ENCODE measurements around the gene PPARA.

Gene PPARA

DNA sequence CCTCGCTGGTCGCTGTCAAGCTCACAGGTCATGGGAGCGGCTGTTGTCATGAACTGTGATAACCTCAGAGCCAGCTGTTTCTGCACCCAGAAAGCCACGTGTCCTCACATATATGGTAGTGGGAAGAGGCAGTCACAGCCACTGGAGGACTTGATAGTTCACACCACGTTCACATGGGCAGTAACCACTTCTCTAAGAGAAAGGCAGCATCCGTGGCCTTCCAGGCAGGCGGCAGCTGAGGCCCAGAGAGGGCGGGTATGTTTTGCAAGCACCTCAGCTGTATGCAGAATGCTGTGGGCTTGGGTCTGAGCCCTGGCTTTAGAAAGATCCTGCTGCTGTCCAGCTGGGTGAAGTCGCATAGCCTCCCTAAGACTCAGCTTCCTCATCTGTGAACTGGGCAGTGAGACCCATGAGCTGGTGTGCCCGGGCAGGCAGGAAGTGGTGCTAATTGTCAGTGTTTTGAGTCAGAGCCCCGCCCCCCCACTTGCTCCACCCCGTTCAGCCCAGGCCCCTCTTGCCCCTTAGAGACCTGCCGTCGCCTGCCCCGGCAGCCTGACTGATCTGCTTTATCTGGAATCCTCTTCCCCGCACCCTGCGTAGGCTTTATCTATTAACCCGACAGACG, 130.8 kb downstream of the PPARA start:
- no peak for DNase-seq

DNA sequence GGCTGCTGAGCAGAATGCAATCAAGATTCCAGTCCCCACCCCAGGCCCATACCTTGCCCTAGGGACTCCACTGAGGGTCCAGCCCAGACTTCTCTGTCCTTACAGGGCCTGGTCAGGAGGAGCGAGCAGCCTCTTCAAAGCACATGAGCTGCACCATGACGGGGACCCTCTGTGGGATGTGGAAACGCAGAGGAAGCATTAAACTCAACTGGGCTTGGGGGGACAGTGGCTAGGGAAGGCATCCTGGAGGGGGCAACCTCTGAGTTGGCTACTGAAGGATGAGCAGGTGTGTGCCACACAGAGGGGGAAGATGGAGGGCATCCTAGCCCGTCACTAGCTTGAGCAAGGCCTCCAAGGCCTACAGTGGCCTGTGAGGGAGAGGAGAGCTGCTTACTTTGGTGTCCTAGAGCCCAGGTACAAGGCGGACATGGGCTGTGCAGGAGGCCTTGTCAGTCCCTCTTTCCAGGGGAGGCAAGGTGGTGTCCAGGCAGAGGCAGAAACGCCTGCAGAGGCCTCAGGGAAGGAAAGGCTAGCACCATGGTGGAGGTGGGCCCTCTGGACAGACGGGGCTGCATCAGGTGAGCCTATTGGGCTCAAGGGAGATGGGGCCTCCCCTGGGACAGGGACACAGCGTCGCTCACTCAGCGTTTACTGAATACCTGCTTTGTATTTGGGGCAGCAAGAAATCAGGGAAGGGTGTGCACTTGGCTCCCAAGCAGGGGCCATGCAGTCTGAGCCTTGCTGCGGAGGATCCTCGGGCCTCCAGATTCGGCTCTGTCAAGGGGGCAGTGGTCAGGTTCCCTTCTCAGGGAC, 131.7 kb downstream of the PPARA start:
- DNase-seq, result no peak

DNA sequence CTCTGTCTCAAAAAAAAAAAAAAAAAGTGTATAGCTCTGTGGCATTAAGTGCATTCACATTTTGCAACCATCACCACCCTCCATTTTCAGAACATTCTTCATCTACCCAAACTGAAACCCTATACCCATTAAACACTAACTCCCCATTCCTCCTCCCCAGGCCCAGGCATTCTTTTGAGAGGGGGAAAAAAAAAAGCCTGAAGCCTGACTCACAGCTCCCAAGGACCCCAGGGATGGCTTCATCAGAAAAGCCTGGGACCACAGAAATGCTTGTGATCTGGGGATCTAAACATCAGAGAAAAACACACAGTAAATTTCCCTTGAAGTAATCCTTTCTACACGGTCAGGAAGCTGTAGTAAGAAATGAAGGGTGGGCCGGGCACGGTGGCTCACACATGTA, 135.7 kb downstream of the PPARA start:
- DNase-seq, result no peak

DNA sequence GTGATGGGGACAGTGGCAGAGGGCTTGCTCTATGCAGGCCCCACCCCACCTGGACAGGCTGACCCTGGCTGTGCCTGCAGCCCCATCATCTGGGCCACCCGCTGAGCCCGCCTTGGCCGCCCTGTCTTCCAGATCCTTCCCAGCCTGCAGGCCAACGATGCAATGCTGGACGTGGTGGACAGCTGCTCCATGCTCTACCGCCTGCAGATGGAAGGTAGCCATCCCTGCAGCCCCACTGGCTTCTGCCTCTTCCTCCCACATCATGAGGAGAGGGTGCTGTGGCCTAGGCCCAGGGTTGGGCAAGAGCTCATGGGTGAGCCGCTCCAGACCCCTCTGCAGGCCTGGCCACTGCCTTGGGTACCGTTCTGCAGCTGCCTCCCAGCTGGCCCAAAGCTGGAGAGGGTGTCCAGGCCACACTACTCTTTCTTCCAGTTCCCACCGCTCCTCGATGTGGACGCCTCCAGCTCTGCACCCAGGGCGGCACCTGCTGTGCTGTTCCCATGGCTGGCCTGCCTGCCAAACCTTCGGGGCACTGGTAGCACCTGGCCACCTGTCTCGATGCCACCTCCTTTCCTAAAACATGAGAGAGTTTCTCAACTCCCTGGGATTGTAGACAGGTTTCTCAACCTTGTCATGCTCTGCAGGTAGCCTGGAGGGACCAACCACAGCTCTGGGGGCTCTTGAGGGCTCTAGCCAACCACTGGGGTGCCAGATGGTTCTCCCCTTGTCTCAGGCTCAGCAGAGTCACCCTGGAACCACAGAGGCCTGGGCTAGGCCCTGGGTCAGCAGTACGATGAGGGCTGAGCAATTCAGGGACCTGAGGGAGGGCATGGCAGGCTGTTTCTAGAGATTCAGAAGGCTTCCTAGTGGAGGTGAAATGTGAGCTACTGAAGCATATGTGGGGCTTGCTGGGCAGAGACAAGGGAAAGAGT, 136.9 kb downstream of the PPARA start:
- DNase-seq, result no peak

DNA sequence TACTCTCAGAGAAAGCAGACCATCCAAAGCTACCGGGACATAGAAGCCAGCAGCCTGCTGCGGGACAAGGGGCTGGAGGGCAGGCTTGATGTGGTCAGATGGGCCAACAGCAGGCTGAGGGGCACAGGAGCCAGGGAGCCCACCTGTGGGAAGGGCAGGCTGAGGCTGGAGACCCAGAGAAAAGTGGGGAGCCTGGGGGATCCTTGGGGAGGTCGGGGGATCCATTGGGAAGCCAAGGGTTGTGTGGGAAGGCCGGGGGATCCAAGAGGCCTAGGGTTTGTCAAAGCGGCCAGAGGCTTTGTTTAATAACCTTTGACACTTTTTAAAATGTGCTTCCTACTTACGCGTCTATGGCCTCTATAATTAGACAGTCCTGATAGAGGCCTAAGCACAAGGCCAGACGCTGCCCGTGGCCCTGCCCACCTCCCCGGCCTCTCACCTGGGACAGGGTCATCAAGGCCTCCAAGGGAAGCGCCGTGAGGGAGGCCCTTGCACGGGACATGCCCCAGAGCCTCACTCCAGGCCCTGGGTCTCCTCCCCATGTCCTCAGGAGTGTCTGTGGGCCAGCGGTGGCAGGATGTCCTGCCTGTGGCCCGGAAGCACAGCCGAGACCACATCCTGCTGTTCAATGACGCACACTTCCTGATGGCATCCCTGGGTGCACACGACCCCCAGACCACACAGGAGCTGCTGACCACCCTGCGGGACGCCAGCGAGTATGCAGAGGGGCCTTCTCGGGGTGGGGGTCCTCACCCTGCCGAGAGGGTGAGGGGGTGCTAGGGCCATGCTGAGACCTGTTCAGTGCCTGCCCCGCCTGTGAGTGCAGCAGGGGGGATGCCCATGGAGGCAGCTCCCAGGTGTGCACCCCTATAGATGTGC, 137.8 kb downstream of the PPARA start:
- no peak for DNase-seq

DNA sequence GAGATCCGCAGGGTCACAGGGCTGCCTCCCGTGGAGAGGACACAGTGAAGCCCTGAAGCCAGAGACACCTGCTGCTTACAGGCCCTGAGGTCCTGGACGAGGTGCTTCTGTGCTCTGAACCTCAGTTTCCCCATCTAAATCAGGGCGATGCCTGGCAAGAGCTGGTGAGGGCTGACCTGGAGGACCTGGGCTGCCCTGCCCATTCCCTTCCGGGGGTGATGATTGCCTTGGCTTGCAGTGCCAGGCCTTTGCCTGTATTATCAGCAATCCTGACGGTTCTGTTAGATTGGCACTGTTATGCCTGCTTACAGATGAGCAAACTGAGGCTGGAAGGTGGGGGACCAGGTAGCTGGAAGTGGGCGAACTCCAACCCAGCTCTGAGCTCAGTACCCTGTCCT, 138.5 kb downstream of the PPARA start:
- DNase-seq, result no peak

DNA sequence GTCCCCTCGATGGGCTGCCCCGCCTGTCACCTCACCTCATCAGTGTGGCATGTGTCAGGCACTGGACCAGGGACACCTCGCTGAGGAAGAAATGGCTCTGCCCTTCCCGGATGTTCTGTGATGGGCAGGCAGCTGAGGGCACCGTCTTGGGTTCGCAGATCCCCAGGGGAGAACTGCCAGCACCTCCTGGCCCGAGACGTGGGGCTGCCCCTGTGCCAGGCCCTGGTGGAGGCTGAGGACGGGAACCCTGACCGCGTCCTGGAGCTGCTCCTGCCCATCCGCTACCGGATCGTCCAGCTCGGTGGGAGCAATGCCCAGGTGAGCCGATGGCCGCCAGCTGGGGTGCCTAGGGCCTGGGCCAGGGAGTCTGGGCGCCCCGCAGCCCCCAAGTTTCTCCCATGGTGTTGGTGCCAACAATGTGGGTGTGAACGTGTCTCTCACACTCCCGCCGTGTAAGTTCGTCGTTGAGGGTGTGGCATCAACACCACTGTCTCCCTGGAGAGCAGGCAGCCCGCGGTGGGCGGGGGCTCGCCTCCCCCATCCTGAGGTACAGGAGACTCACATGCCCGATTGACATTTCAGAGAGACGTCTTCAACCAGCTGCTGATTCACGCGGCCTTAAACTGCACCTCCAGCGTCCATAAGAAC, 139.0 kb downstream of the PPARA start:
- no peak for DNase-seq

DNA sequence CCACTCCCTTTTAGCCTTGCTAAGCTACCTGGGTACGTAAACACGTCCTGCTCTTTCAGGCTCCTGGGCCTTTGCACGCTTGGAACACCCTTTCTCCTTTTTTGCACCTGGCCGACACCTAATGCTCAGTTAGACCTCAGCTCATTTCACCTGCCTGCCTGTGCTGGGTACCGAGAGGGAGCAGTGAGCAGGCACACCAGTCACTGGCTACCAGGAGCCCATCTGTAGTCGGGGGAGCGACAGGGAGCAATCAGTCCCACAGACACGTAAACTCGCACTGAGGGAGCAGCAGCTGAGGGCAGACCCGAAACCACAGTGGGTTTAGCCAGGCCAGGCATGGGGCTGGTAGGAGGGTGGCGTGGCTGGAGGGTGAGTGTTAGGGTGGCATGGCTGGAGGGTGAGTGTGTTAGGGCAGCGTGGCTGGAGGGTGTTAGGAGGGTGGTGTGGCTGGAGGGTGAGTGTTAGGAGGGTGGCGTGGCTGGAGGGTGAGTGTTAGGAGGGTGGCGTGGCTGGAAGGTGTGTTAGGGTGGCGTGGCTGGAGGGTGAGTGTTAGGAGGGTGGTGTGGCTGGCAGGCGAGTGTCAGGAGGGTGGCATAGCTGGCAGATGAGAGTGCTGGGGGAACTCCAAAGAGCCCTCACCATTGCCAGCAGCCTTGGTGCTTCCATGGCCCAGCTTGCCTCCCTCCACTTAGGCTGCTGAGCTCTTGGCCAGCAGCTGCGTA, 140.0 kb downstream of the PPARA start:
- DNase-seq, result no peak

DNA sequence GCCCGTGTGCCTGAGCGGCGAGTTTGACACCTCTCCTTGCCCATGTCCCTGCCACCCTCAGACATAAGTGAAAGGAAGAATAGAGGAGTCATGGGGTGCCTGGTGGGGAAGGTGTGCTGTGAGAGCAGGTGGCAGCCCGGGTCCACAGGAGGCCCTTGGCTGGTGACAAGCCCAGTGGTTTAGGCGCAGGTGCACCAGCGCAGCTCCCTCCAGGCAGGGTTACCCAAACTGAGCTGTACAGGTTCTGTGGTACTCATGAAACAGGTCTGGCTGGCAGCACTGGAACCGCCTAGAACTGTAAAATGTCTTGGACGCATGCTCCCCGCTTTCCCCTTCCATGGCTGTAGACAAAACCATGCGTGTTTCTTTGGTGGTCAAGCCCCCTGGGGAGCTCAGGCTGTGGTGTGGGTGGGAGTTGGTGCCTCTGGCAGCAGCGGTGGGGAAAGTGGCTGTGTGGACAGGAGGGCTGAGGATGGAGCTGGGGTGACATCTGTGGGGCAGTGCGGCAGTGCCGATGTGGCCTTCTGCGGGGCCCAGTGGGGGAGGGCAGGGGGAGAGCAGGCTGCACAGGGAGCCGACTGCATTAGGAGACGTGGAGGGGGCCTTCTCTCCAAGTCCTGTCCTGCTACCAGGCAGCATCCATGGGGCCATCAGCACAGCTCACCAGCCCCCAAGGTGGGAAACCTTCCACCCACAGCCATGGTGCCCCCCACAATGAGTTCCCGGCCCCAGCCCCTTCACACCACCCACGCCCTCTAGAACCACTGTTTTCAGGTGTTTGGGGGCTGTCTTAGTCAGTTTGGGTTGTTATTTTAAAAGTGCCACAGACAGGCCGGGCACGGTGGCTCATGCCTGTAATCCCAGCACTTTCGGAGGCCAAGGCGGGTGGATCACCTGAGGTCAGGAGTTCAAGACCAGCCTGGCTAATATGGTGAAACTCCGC, 140.8 kb downstream of the PPARA start:
- DNase-seq, result no peak

DNA sequence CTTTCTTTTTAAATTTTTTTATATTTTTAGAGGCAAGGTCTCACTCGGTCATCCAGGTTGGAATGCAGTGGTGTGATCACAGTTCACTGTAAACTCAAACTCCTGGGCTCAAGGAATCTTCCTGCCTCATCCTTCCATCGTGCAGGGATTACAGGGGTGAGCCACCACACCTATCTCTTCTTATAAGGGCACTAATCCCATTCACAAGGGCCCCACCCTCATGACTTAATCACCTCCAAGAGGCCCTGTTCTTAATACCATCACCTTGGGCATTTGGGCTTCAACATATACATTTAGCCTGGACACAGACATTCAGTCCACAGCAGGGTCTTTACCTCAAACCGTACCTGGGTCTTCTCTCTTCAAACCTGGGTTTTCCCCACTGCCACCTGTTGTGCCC, 141.8 kb downstream of the PPARA start:
- DNase-seq, result no peak

DNA sequence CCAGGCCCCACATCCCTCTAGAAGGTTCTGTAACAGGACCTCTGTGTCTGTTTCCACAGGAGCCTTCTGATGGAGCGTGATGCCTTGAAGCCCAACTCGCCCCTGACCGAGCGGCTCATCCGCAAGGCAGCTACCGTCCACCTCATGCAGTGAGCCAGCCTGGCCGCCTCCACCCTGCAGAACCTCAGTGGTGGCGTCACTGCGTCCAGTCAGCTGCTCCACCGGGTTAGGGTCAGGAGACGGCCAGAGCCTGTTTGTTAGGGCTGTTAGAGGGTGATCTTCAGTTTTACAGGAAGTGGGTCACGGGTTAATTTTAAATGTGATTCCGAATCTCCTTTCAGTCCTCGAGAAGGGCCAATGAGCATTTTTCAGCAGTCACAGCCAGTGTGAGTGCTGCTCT, 142.4 kb downstream of the PPARA start:
- DNase-seq, result no peak
